AG04449 (cell line): Measurements from ENCODE around the gene SLBP.
"Not testable (repeated sequence)": the region's sequence is repeated elsewhere in the genome, so short reads cannot be mapped to it uniquely, and the experiment has no call there.

ENCODE experiments used
- CTCF ChIA-PET: fragments of 350-600 bp; formaldehyde crosslinking; extraction: SDS; loops from one replicate; lab custom pipeline; 2021; ENCODE audit warnings: antibody characterized with exemption; lab: Yijun Ruan, JAX
- POLR2A ChIA-PET: fragments of 400-600, 350-600 bp; formaldehyde crosslinking; extraction: SDS; loops from one replicate; lab custom pipeline; 2020; ENCODE audit warnings: antibody characterized with exemption, inconsistent platforms; lab: Yijun Ruan, JAX
- DNase-seq: peaks from one replicate; pipeline ENCODE4 v3.0.0-alpha.2; 2010; ENCODE audit warnings: low read depth, low spot score
- H3K4me3 ChIP-seq: 2 replicates; pipeline ENCODE4 v1.5.1; 2011; ENCODE audit warnings: low read depth, mild to moderate bottlenecking, control low read depth, low read length
- CTCF ChIP-seq: IDR thresholded peaks from one replicate; pipeline ENCODE4 v1.5.1; 2011; ENCODE audit warnings: mild to moderate bottlenecking, moderate library complexity, low read length, control low read depth, inconsistent platforms; ENCODE audit not compliant: insufficient read depth; ENCODE audit errors: missing control alignments

Gene SLBP

GRCh38 chr4:1678244-1678643 is 33.9 kb downstream of the SLBP start:
- CTCF ChIA-PET = no interaction called here
- DNase-seq = no peak
- no peak overlapping the region for H3K4me3 ChIP-seq
- no peak for TF ChIP-seq CTCF
- POLR2A ChIA-PET = no interaction called here

GRCh38 chr4:1676605-1677525 is 35.3 kb downstream of the SLBP start:
- DNase-seq = no peak
- CTCF ChIA-PET = interaction anchor here (4.8 kb wide), 1 partner anchor 16 kb away, joined by 24 read pairs; no protein-coding TSS in a partner anchor

GRCh38 chr4:1675802-1676137 is 36.3 kb downstream of the SLBP start:
- H3K4me3 ChIP-seq = no peak overlapping the region
- TF ChIP-seq CTCF = no peak
- CTCF ChIA-PET = interaction anchor here (4.8 kb wide), 1 partner anchor 17 kb away, joined by 24 read pairs; no protein-coding TSS in a partner anchor
- DNase-seq = no peak
- POLR2A ChIA-PET = no interaction called here

More at GRCh38 chr4:1676605-1677525, 35.3 kb downstream of the SLBP start:
- POLR2A ChIA-PET = no interaction called here
- TF ChIP-seq CTCF = no peak
- no peak overlapping the region for H3K4me3 ChIP-seq

- CTCF ChIA-PET = interaction anchor here (4.8 kb wide), 1 partner anchor 17 kb away, joined by 24 read pairs; no protein-coding TSS in a partner anchor
- DNase-seq = no peak
- H3K4me3 ChIP-seq = no peak overlapping the region
- no peak for TF ChIP-seq CTCF
- POLR2A ChIA-PET = no interaction called here
These were observed 36.9 kb downstream of the SLBP start for GRCh38 chr4:1675136-1675801.

- H3K4me3 ChIP-seq = no peak overlapping the region
- ChIA-PET POLR2A (no interaction called here), CTCF (interaction anchor here (4.8 kb wide), 1 partner anchor 18 kb away, joined by 24 read pairs; no protein-coding TSS in a partner anchor)
- TF ChIP-seq CTCF = no peak
- DNase-seq = no peak
These were observed 37.4 kb downstream of the SLBP start for GRCh38 chr4:1674682-1675081.

- DNase-seq = no peak
- ChIA-PET CTCF (interaction anchor here (0.7 to 4.8 kb wide), 2 partner anchors 19 to 55 kb away, joined by 3 to 24 read pairs; no protein-coding TSS in a partner anchor), POLR2A (no interaction called here)
- no peak for TF ChIP-seq CTCF
- H3K4me3 ChIP-seq = no peak overlapping the region
These were observed 38.4 kb downstream of the SLBP start for GRCh38 chr4:1673671-1674070.

- POLR2A ChIA-PET, H3K4me3 ChIP-seq, DNase-seq: not testable (repeated sequence)
- CTCF ChIA-PET = interaction anchor here (0.9 kb wide), 1 partner anchor 23 kb away, joined by 5 read pairs; no protein-coding TSS in a partner anchor
These were observed 41.1 kb downstream of the SLBP start for GRCh38 chr4:1671011-1671410.
